ENCODE data around the gene WDR13. TPM values are rescaled to one million over a fixed set of nuclear protein-coding genes. Genes with fewer than 3 reads are reported as not detected.
"Not testable (repeated sequence)": the region's sequence is repeated elsewhere in the genome, so short reads cannot be mapped to it uniquely, and the experiment has no call there.

The WDR13 gene
- total RNA-seq, 4 donors from 2014 or later: 95.4 to 149 (median 126) TPM

DNA sequence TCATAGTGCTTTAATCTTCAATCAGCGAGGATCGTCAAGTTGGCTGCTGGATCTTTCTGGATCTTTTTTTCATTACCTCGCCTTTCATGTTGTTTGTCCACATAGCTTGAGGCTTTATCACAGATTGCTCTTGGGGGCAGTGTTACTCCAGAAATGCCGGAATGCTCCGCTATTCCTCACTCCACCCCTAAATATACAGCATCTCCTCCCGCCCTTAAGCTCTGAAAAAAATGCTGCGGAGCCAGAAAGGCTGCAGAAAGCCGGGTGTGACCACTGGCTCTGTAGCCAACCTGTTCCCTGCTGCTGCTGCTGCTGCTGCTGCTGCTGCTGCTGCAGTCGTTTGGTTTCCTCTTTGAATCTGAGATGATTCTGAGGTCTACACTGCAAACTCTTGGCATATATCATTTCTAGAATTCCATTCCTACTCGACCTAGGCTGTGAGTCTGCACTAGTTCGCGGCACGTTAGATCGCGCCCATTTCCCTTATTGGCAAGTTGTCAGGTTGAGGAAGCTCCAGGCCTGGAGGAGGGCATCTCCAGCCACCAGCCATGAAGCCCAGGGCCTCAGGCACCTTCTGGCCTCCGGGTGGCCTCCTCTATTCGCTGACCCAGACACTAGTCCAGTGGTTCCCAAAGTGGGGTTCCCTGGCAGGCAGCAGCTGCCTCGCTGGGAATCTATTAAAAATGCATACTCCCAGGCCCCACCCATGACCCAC is 34.2 kb downstream of the WDR13 start:
- ATAC-seq (ENCODE audit: low FRiP score): peak; percentile 87
- TF ChIP-seq, protein P1, sequence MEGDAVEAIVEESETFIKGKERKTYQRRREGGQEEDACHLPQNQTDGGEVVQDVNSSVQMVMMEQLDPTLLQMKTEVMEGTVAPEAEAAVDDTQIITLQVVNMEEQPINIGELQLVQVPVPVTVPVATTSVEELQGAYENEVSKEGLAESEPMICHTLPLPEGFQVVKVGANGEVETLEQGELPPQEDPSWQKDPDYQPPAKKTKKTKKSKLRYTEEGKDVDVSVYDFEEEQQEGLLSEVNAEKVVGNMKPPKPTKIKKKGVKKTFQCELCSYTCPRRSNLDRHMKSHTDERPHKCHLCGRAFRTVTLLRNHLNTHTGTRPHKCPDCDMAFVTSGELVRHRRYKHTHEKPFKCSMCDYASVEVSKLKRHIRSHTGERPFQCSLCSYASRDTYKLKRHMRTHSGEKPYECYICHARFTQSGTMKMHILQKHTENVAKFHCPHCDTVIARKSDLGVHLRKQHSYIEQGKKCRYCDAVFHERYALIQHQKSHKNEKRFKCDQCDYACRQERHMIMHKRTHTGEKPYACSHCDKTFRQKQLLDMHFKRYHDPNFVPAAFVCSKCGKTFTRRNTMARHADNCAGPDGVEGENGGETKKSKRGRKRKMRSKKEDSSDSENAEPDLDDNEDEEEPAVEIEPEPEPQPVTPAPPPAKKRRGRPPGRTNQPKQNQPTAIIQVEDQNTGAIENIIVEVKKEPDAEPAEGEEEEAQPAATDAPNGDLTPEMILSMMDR (IDR thresholded peaks at IDR 0.05): no peak

DNA sequence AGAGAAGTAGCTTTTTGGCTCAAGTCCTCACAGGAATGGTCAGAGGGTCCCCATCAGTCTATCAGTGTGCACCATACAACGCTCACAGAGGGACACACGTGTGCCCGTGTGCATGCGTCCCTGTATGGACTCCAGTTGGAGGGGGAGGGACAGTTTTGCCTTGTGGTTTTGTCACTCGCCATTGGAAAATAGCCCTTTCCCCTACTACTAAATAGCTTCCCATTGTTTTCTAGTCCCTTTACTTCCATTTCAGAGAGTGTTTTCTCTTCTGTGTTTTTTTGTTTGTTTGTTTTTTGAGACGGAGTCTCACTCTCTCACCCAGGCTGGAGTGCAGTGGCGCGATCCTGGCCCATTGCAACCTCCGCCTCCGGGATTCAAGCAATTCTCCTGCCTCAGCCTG is 34.9 kb downstream of the WDR13 start:
- no peak for ATAC-seq (ENCODE audit: low FRiP score)

More for the DNA sequence above, 34.2 kb downstream of the WDR13 start:
- DNase-seq (ENCODE audit: low spot score): peak; percentile 35

DNA sequence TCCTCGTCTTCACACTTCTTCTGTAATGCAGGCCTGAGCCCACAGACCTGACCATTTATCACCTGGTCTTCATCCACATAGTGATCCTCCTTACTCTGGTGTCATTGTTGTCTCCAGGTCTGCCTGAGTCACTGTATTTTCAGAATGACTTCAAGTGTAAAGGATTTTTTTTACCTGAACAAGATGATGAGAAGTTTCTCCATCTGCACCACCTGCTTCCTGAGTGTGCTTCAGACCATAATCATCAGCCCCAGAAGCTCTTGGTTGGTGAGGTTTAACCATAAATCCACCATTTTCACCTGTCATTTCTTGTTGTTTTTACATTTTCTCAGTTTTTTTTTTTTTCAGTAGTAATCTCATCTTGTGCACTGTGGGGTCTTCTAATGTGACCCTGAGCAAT is 39.0 kb downstream of the WDR13 start:
- ATAC-seq (ENCODE audit: low FRiP score) (no peak), DNase-seq (ENCODE audit: low spot score) (no peak)
- TF ChIP-seq, protein P1 (IDR thresholded peaks at IDR 0.05): no peak

More for the DNA sequence above, 34.9 kb downstream of the WDR13 start:
- no peak for DNase-seq (ENCODE audit: low spot score)
- TF ChIP-seq, protein P1 (IDR thresholded peaks at IDR 0.05): no peak

DNA sequence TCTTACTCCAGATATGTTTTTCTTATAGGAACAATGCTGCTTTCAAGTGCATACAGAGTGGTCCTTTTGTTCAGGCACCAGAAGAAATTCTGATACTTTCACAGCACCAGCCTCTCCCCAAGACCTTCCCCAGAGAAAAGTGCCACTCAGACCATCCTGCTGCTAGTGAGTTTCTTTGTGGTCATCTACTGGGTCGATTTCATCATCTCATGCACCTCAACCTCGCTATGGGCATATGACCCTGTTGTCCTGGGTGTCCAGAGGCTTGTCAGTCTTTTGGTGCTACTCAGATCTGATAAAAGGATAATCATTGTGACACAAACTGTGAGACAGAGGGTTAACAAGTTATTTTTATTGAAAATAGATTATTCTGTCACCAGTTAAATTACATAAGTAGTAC is 39.5 kb downstream of the WDR13 start:
- DNase-seq (ENCODE audit: low spot score) (no peak), ATAC-seq (ENCODE audit: low FRiP score) (no peak)
- TF ChIP-seq, protein P1 (IDR thresholded peaks at IDR 0.05): no peak

DNA sequence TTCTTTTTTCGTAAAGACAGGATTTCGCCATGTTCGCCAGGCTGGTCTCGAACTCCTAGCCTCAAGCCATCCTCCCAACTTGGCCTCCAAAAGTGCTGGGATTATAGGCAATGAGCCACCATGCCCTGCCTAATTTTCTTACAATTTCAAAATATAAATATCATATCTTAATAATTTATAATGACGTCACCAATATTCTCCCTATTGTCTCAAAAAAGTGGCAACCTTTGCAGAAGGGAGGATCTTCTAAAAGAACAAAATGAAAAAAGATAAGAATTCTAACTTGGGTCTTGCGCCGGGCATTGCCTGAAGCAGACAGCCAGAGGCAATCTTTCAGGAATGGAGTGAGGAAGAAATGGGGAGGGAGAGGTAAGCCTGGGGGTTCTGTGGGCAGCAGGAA is 48.4 kb downstream of the WDR13 start:
- TF ChIP-seq, protein P1 (IDR thresholded peaks at IDR 0.05): no peak
- ATAC-seq (ENCODE audit: low FRiP score) (no peak), DNase-seq (ENCODE audit: low spot score) (no peak)

DNA sequence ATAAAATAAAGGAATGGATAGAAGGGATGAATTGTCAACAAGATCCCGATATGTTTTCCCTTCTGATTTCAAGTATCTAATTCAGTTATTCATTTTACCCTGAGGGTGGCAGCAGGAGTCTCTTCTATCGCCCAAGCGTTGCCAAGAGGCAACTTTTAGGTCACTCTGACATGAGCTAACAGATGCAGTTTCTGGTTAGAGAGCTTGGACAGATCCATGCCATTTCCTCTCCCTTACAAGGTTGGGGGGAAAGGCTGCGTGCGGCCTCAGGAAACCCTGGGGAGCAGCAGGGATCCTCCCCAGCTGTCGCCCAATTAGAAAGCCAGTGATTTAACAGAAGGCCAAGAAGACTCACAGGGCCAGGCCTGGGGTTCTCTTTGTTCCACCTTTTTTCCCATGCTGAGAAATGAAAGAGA is 51.1 kb downstream of the WDR13 start:
- no peak for DNase-seq (ENCODE audit: low spot score)
- ATAC-seq (ENCODE audit: low FRiP score): peak; percentile 54
- TF ChIP-seq, protein P1 (IDR thresholded peaks at IDR 0.05): no peak

DNA sequence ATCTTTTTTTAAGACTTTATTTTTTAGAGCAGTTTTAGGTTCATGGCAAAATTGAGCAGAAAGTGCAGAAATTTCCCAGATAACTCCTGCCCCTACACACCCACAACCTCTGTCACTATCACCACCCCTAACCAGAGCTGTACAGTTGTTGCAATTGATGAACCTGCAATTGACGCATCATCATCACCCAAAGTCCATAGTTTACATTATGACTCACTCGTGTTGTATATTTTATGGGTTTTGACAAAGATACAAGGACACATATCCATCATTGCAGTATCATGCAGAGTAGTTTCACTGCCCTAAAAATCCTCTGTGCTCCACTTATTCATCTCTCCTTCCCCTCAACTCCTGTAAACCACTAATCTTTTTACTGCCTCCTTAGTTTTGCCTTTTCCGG is 51.8 kb downstream of the WDR13 start:
- no peak for DNase-seq (ENCODE audit: low spot score)
- TF ChIP-seq, protein P1 (IDR thresholded peaks at IDR 0.05): no peak
- ATAC-seq (ENCODE audit: low FRiP score): no peak

DNA sequence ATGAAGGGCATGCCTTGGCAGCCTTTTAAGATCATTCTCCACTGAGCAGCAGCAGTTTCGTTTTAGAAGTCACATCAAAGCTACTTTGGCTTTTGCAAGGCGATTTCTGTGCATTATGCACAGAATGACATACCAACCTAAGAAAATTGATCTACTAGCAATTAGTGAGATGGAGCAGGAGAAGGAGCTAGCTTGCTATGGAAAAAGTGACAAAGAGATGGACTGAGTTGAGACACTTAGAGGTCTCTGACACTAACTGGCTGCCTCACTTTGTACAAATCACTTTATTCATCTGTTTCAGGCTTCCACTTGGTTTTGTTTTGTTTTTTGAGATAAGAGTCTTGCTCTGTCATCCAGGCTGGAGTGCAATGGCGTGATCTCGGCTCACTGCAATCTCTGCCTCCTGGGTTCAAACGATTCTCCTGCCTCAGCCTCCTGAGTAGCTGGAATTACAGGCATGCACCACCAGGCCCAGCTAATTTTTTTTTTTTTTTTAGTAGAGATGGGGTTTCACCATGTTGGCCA is 54.8 kb downstream of the WDR13 start:
- not testable (repeated sequence) for ATAC-seq (ENCODE audit: low FRiP score); DNase-seq (ENCODE audit: low spot score)

DNA sequence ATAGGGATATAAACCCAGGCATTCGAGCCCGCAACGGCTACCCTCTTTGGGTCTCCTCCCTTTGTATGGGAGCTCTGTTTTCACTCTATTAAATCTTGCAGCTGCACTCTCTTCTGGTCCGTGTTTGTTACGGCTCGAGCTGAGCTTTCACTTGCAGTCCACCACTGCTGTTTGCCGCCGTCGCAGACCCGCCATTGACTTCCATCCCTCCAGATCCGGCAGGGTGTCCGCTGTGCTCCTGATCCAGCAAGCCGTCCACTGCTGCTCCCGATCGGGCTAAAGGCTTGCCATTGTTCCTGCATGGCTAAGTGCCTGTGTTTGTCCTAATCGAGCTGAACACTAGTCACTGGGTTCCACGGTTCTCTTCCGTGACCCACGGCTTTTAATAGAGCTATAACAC is 57.5 kb downstream of the WDR13 start:
- DNase-seq (ENCODE audit: low spot score); ATAC-seq (ENCODE audit: low FRiP score): not testable (repeated sequence)

Measured in omental fat pad (tissue), 4 donors.